ENCODE measurements around the gene EXT2. TPM values are rescaled to one million over a fixed set of nuclear protein-coding genes. Genes with fewer than 3 reads are reported as not detected.
A peak's percentile ranks its signal among the peaks of the same experiment; 100 is the strongest.

The EXT2 gene
- total RNA-seq, 1 experiment from 2014 or later = 66.2 TPM

- DNase-seq (ENCODE audit: low spot score) = no peak
Observed at GRCh38 chr11:44241851-44242250, 146.4 kb downstream of the EXT2 start.

- no peak for DNase-seq (ENCODE audit: low spot score)
Observed at GRCh38 chr11:44243086-44243485, 147.6 kb downstream of the EXT2 start.

GRCh38 chr11:44243595-44244343 is 148.3 kb downstream of the EXT2 start:
- DNase-seq (ENCODE audit: low spot score) = no peak

- no peak for DNase-seq (ENCODE audit: low spot score)
Observed at GRCh38 chr11:44244639-44245310, 149.3 kb downstream of the EXT2 start.

DNA sequence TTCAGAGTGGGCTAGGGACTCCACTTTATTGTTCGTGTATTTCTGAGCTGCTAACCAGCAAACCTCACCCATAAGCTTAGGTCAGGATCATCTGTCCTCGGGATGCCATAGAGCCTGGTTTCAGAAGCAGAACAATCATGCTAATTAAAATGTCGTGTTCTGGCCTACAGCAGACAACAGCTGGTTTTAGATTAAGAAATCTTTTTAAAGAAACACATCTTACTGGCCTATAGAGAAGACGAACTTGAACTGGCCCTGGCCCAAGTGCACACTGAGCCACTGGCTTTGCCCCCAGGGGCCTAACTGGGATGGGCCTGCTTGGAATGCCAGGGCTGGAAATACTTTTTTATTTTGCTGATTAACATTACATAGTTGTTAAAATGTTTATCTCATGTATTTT is 151.2 kb downstream of the EXT2 start:
- DNase-seq (ENCODE audit: low spot score) = no peak

DNA sequence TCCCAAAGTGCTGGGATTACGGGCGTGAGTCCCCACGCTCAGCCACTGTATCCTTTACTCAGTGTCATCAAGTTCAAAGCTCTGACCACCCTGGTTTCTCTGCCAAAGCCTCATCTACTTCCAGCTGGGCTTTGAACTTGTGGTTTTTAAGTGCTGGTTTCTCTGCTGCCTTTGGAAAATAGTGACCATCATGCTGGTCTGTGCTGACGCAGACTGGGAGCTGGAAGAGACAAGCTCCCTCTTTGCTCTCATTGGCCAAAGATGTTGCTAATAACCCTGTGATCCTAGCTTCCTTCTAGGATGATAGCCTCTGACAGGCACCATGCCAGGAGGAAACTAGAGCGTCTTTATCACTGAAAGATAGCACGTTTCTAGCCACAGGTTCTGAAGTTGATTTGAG is 152.0 kb downstream of the EXT2 start:
- DNase-seq (ENCODE audit: low spot score) = no peak

GRCh38 chr11:44248109-44248508 is 152.6 kb downstream of the EXT2 start:
- no peak for DNase-seq (ENCODE audit: low spot score)

- no peak for DNase-seq (ENCODE audit: low spot score)
Observed at GRCh38 chr11:44250421-44250820, 154.9 kb downstream of the EXT2 start.

GRCh38 chr11:44252999-44253602 is 157.6 kb downstream of the EXT2 start:
- DNase-seq (ENCODE audit: low spot score) = no peak

- no peak for DNase-seq (ENCODE audit: low spot score)
Observed at GRCh38 chr11:44255406-44256071, 160.1 kb downstream of the EXT2 start.

- no peak for DNase-seq (ENCODE audit: low spot score)
Observed at GRCh38 chr11:44256673-44257291, 161.3 kb downstream of the EXT2 start.

DNA sequence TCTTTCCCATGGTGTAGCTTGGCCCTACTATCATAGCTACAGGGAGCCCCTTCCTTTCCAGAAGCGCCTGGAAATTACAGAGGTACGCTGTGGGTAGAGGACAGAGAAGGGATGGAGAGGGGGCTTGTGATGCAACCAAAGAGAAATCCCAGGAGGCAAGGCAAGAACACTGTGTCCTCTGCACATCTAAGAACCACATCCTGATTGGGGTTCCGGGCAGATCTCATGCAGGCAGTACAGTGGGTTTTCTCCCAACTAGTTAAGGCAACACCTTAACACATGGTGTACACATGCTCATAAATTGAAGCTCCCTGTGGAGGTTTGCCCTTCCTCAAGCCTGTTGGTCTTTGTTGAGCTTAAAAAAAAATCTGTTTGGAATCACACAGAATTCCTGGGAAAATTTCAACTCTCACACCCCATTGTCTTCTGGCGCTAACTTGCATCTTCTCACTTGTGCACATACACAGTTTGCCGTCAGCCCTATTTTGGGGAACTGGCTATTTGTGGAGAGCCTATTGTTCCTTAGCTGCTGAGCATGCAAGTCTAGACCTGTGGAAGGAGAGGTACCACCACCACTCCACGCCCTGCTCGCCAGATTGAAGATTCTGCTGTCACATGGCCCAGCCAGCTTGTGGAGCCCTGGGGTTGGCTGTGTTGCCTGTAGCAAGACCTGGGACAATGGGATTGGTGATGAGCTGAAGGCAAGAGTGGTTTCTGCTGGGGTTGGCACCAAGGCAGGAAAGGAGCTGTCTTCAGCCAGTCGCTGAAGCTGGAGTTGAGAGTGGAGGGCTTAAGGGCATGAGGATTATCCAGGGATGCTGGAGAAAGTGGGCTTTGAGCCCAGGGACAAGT is 162.1 kb downstream of the EXT2 start:
- DNase-seq (ENCODE audit: low spot score) = no peak

DNA sequence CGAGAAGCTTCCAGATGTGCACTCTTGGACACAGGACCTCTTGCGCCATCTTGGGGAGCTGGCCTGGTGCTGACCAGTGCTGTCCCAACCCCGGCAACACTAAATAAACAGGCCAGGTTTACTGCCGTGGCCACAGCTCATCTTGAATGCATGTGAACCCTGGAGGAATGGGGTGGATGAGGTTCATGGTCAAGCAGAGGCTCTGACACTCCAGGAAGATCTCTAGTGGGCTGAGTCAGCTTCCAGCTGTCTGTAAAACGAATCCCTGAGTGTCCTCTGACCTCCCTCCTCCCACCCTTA is 162.7 kb downstream of the EXT2 start:
- DNase-seq (ENCODE audit: low spot score) = peak; percentile 4

DNA sequence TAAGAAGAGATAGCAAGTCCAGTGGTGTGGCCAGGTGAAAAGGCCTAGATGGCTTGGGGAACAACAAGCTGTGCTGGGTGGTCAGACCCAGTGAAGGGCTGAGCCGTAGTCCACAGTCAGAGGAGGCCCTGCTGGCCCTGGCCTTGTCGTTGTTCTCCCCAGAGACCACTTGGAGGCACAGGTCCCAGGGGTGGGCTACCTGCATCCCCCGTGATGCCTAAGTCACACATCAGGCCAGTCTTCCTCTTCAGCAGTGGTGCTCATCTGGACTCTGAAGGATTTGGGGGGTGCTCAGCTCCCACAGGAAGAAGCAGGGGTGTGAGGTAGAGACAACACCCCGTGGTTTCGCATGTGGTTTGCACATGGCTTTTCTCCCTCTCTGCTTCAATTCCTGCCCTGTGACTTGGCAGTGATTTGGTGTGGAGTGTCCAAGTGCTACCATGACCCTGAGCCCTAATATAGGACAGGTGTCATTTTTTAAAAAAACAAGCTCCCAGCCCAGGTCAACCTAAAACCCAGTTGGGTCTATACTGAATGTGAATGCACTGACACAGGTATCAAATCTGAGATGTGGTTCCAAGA is 163.5 kb downstream of the EXT2 start:
- no peak for DNase-seq (ENCODE audit: low spot score)

- no peak for DNase-seq (ENCODE audit: low spot score)
Observed at GRCh38 chr11:44260081-44260480, 164.6 kb downstream of the EXT2 start.

DNA sequence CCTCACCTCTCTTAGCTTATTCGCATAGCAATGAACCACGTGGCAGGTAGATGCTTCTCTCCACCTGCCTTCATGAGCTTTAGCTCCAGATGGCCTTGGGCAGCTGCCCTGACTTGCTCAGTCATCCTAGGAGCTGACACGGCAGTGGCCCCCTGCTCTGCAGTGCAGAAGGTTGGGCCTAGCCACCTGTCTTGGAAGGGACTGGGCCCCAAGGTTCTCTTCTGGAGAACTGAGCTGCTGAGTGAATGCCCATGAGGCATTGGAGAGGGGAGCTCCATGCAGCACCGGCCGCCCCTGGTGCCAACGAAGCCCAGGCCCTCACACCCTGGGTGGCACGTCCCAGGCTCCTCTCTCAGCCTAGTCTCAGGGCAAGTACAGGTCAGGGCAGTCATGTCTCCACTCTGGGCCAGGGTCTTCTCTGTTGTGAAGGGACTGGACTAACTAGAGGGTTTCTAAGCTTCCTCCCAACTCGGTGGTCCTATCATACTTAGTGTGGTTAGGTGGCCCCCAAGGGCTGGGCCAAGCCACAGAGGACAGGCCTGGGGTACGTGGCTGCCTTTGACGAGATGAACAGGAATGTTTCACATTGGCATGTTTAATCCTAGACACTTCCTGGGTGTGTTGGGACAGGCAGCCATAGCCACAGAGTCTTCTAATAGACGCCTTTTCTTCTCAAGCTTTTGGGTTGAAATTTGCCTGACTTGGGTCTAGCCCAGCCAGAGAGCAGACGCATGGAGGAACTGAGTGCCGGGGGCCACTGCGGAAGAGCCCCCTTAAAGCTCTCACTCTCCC is 166.5 kb downstream of the EXT2 start:
- DNase-seq (ENCODE audit: low spot score) = no peak

- DNase-seq (ENCODE audit: low spot score) = no peak
Observed at GRCh38 chr11:44263738-44264437, 168.4 kb downstream of the EXT2 start.

DNA sequence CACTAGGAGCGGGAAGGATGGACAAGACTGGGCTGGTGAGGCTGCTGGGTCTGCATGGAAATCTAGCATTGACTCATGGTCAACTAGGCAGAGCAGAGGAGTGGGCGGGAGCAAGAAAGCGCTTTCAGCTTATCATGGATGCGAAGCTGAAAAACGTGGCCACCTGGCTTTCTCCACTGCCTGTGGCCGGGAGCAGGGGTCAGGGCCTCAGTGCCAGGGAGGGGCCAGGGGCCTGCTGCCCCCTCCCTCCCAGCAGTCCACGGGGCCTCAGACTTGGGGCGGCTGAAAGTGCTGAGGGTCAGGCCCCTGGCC is 168.9 kb downstream of the EXT2 start:
- no peak for DNase-seq (ENCODE audit: low spot score)

- DNase-seq (ENCODE audit: low spot score) = no peak
Observed at GRCh38 chr11:44264761-44265160, 169.3 kb downstream of the EXT2 start.
